K562 (cell line): ENCODE results near the gene KIF5A. TPM values are rescaled to one million over a fixed set of nuclear protein-coding genes. Genes with fewer than 3 reads are reported as not detected.

ENCODE experiments used
- C11orf30 ChIP-seq: fragments of 450-650 bp; IDR thresholded peaks from 2 replicates; pipeline ENCODE4 v1.6.1; 2016; ENCODE audit warnings: low read depth, mild to moderate bottlenecking
- CBFA2T3 ChIP-seq: fragments of 450-650 bp; IDR thresholded peaks from 2 replicates; pipeline ENCODE4 v1.6.1; 2017
- CBX2 ChIP-seq: fragments of 200-600 bp; sonication (generic); IDR thresholded peaks from one replicate; pipeline ENCODE4 v1.6.1; 2012; ENCODE audit warnings: mild to moderate bottlenecking, low read length, inconsistent platforms; ENCODE audit not compliant: insufficient read depth, poor library complexity, severe bottlenecking
- CTBP1 ChIP-seq: fragments of 450-650 bp; IDR thresholded peaks from 2 replicates; pipeline ENCODE4 v1.6.1; 2016; ENCODE audit warnings: borderline replicate concordance
- GTF2F1 ChIP-seq: IDR thresholded peaks from 2 replicates; pipeline ENCODE4 v1.6.1; 2011; ENCODE audit warnings: low read depth, low read length, improper control_type of control experiment
- HMGN3 ChIP-seq: IDR thresholded peaks from 2 replicates; pipeline ENCODE4 v1.6.1; 2011; ENCODE audit warnings: borderline replicate concordance, low read depth, mild to moderate bottlenecking, mixed read lengths, low read length; ENCODE audit not compliant: insufficient read length; ENCODE audit errors: extremely low read depth
- MYC ChIP-seq, 2 experiments: fragments of 250-450 bp in 1 of 2; sonication (Bioruptor Pico) in 1 of 2; IDR thresholded peaks; 2 replicates each; pipeline versions ENCODE4 v1.5.1 to v1.6.1; 2012 to 2021; ENCODE audit warnings: low read depth in 2 of 2, borderline replicate concordance in 1 of 2, improper control_type of control experiment in 1 of 2, low read length in 1 of 2, mild to moderate bottlenecking in 1 of 2, moderate library complexity in 1 of 2
- MYNN ChIP-seq, 2 experiments: sonication (generic); formaldehyde crosslinking in 1 of 2; IDR thresholded peaks; 2 replicates each; pipeline versions ENCODE4 v1.5.0 to v1.6.1; 2016 to 2020; ENCODE audit warnings: antibody characterized with exemption in 1 of 2, missing genetic modification reagents in 1 of 2
- RAD51 ChIP-seq: fragments of 450-650 bp; IDR thresholded peaks from 2 replicates; pipeline ENCODE4 v1.7.1; 2016; ENCODE audit warnings: low read depth, mild to moderate bottlenecking, borderline replicate concordance
- RFX5 ChIP-seq: IDR thresholded peaks from 2 replicates; pipeline ENCODE4 v1.6.1; 2011; ENCODE audit warnings: low read depth, mild to moderate bottlenecking, improper control_type of control experiment, low read length
- SLC30A9 ChIP-seq: fragments of 250-450 bp; sonication (Bioruptor Pico); IDR thresholded peaks from 2 replicates; pipeline ENCODE4 v1.8.0; 2022; ENCODE audit warnings: mild to moderate bottlenecking, moderate library complexity
- SNRNP70 ChIP-seq: fragments of 200-400 bp; formaldehyde crosslinking; optimal IDR thresholded peaks from 2 replicates; pipeline ENCODE3; 2017; ENCODE audit warnings: low read depth, low read length
- ZBTB1 ChIP-seq: sonication (generic); formaldehyde crosslinking; IDR thresholded peaks from 2 replicates; pipeline ENCODE4 v1.8.1; 2023; ENCODE audit warnings: missing genetic modification reagents, low read depth, mild to moderate bottlenecking, borderline replicate concordance
- ZNF253 ChIP-seq: fragments of 250-450 bp; sonication (Bioruptor Pico); conservative IDR thresholded peaks from 2 replicates; pipeline ENCODE4 v1.6.1; 2021; ENCODE audit warnings: mild to moderate bottlenecking
- ZNF764 ChIP-seq: fragments of 250-450 bp; sonication (Bioruptor Pico); IDR thresholded peaks from 2 replicates; pipeline ENCODE4 v1.4.0; 2020; ENCODE audit warnings: low read depth, mild to moderate bottlenecking, moderate library complexity
- polyA plus RNA-seq, 8 experiments: library from polyadenylated mRNA; depleted of rRNA in 4 of 8; stranded (reverse) in 5 of 8; unstranded in 3 of 8; fragments of >200 nt; fragmentation: Nextera tagmentation in 2 of 8; fragmentation: Illumina TruSeq in 1 of 8; extraction: Ambion mirVana in 2 of 8; extraction: Trizol in 1 of 8; gene quantifications; 2 replicates each; pipeline versions ENCODE4 v1.2.1 to v1.2.3, GENCODE V29; 2011 to 2014; ENCODE audit warnings: inconsistent platforms in 1 of 8, missing spikeins in 1 of 8
- total RNA-seq, 7 experiments: library from RNA; depleted of rRNA in 6 of 7; stranded (reverse); fragments of >200 nt in 6 of 7; fragmentation: Illumina TruSeq in 2 of 7; extraction: Trizol in 2 of 7; gene quantifications; 2 replicates each; pipeline versions ENCODE4 v1.2.1 to v1.2.3, GENCODE V29; 2011 to 2021; ENCODE audit warnings: low replicate concordance in 1 of 7
- TF ChIP-seq, protein P1 (sequence below): fragments of 450-650 bp; IDR thresholded peaks from 2 replicates; pipeline ENCODE4 v1.6.1; 2016; ENCODE audit warnings: antibody characterized with exemption
- TF ChIP-seq, protein P2 (sequence below): sonication (generic); formaldehyde crosslinking; IDR thresholded peaks from 2 replicates; pipeline ENCODE4 v1.8.0; 2023; ENCODE audit warnings: mild to moderate bottlenecking, missing genetic modification reagents
- TF ChIP-seq, protein P3 (sequence below): fragments of 250-450 bp; sonication (Bioruptor Pico); IDR thresholded peaks from 2 replicates; pipeline ENCODE4 v1.6.1; 2021; ENCODE audit warnings: mild to moderate bottlenecking
- TF ChIP-seq, protein P4 (sequence below): IDR thresholded peaks from 2 replicates; pipeline ENCODE4 v1.6.1; 2012; ENCODE audit warnings: low read depth, low read length, improper control_type of control experiment, borderline replicate concordance

The KIF5A gene
- total and polyA plus RNA-seq, 9 of the 15 experiments (the other 6 are each of a cell fraction or from before 2014, with no cell fraction given) = 3.4 to 17.7 (median 8.0) TPM

DNA sequence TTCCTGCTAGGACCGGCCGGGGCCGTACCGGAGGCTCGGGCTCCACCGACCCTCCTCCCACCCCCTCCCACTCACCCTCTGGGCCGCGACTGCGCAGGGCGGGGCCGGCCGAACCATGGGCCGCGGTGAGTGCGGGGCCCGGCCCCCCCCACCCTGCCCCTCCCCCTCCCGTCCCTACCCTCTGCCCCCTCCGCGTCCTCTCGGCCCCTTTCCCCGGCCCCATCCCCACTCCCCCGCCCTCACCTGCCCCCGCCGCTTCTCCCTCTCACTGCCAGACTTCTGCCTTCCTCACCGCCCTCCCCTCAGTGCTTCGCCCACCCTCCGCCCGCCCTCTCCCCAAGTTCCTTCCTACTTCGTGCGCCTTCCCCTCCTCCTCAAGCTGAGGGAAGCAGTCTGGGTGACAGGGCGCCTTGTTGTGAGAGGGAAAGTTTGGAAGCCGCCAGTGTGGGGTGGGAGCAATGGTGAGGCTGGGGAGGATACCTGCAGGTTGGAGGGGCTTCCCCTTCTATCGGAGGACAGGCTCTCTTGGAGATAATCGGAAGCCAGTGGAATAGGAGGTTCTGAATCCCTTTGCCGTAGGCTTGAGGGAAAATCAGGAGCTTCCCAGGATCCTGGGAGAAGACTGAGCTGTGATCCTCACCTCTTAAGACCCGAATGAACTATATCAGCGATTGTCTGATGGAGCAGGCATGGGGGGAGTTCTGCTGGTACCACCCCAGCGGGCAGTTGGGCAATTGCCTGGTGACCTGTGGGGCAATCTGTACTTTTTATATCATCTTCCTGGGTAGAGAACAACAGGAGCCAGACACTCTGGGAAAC lies 26.7 kb upstream of the KIF5A start (continued):
- TF ChIP-seq, protein P1, sequence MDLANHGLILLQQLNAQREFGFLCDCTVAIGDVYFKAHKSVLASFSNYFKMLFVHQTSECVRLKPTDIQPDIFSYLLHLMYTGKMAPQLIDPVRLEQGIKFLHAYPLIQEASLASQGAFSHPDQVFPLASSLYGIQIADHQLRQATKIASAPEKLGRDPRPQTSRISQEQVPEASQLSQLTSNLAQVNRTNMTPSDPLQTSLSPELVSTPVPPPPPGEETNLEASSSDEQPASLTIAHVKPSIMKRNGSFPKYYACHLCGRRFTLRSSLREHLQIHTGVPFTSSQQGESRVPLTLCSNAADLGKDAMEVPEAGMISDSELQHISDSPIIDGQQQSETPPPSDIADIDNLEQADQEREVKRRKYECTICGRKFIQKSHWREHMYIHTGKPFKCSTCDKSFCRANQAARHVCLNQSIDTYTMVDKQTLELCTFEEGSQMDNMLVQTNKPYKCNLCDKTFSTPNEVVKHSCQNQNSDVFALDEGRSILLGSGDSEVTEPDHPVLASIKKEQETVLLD = no peak
- TF ChIP-seq ZBTB1 (CRISPR knock-in tag) (no peak; the same call in 1 of the 2 replicates), CTBP1 (no peak), CBX2 (no peak), SNRNP70 (no peak), ZNF253 (no peak), MYNN (IDR thresholded peaks at IDR 0.05) (no peak), MYNN (CRISPR knock-in tag; IDR thresholded peaks at IDR 0.05) (no peak), CBFA2T3 (no peak), SLC30A9 (no peak), RFX5 (no peak), MYC (IDR thresholded peaks at IDR 0.05; ENCODE audit: low read depth, low read length) (0 out of 2 replicates have a peak, but pooled peaks have one; percentile 13), MYC (CRISPR knock-in tag; IDR thresholded peaks at IDR 0.05; ENCODE audit: borderline replicate concordance, low read depth) (no peak), HMGN3 (peak; percentile 17), GTF2F1 (no peak), RAD51 (no peak), C11orf30 (no peak), ZNF764 (CRISPR knock-in tag) (no peak)
- TF ChIP-seq, protein P2, sequence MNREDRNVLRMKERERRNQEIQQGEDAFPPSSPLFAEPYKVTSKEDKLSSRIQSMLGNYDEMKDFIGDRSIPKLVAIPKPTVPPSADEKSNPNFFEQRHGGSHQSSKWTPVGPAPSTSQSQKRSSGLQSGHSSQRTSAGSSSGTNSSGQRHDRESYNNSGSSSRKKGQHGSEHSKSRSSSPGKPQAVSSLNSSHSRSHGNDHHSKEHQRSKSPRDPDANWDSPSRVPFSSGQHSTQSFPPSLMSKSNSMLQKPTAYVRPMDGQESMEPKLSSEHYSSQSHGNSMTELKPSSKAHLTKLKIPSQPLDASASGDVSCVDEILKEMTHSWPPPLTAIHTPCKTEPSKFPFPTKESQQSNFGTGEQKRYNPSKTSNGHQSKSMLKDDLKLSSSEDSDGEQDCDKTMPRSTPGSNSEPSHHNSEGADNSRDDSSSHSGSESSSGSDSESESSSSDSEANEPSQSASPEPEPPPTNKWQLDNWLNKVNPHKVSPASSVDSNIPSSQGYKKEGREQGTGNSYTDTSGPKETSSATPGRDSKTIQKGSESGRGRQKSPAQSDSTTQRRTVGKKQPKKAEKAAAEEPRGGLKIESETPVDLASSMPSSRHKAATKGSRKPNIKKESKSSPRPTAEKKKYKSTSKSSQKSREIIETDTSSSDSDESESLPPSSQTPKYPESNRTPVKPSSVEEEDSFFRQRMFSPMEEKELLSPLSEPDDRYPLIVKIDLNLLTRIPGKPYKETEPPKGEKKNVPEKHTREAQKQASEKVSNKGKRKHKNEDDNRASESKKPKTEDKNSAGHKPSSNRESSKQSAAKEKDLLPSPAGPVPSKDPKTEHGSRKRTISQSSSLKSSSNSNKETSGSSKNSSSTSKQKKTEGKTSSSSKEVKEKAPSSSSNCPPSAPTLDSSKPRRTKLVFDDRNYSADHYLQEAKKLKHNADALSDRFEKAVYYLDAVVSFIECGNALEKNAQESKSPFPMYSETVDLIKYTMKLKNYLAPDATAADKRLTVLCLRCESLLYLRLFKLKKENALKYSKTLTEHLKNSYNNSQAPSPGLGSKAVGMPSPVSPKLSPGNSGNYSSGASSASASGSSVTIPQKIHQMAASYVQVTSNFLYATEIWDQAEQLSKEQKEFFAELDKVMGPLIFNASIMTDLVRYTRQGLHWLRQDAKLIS (CRISPR knock-in tag) = no peak
- TF ChIP-seq, protein P3, sequence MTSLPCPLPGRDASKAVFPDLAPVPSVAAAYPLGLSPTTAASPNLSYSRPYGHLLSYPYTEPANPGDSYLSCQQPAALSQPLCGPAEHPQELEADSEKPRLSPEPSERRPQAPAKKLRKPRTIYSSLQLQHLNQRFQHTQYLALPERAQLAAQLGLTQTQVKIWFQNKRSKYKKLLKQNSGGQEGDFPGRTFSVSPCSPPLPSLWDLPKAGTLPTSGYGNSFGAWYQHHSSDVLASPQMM (CRISPR knock-in tag) = no peak
- TF ChIP-seq, protein P4, sequence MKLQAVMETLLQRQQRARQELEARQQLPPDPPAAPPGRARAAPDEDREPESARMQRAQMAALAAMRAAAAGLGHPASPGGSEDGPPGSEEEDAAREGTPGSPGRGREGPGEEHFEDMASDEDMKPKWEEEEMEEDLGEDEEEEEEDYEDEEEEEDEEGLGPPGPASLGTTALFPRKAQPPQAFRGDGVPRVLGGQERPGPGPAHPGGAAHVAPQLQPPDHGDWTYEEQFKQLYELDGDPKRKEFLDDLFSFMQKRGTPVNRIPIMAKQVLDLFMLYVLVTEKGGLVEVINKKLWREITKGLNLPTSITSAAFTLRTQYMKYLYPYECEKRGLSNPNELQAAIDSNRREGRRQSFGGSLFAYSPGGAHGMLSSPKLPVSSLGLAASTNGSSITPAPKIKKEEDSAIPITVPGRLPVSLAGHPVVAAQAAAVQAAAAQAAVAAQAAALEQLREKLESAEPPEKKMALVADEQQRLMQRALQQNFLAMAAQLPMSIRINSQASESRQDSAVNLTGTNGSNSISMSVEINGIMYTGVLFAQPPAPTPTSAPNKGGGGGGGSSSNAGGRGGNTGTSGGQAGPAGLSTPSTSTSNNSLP = no peak
